Prostate gland (tissue), 2 donors: ENCODE measurements around the gene CDKL5. TPM values are rescaled to one million over a fixed set of nuclear protein-coding genes. Genes with fewer than 3 reads are reported as not detected.

Experiments
- DNase-seq: peaks from one replicate; pipeline ENCODE4 v3.0.0-alpha.2; 2019; ENCODE audit warnings: low spot score
- H3K27ac ChIP-seq, 2 donors: fragments of 200-600 bp; sonication (generic); 2 replicates each; pipeline ENCODE4 v1.5.1; 2017 to 2019
- H3K27me3 ChIP-seq: fragments of 200-600 bp; sonication (generic); replicated peaks from 2 replicates; pipeline ENCODE4 v1.5.1; 2019; ENCODE audit not compliant: insufficient read depth
- H3K36me3 ChIP-seq, 2 donors: fragments of 200-600 bp; sonication (generic); 1 replicate in 1 of 2; 2 replicates in 1 of 2; pipeline versions ENCODE4 v1.5.1 to v1.8.1; 2017 to 2019
- H3K4me1 ChIP-seq: fragments of 200-600 bp; sonication (generic); replicated peaks from 2 replicates; pipeline ENCODE4 v1.5.1; 2019
- H3K4me3 ChIP-seq, 2 donors: fragments of 200-600 bp; sonication (generic); 2 replicates each; pipeline ENCODE4 v1.5.1; 2017 to 2019
- H3K9me3 ChIP-seq: fragments of 200-600 bp; sonication (generic); 2 replicates; pipeline ENCODE4 v1.5.1; 2017
- POLR2A ChIP-seq: fragments of 450-650 bp; IDR thresholded peaks from one replicate; pipeline ENCODE4 v1.6.1; 2016; ENCODE audit warnings: antibody characterized with exemption, mild to moderate bottlenecking
- POLR2AphosphoS5 ChIP-seq: sonication (generic); formaldehyde crosslinking; IDR thresholded peaks from one replicate; pipeline ENCODE4 v1.6.1; 2017; ENCODE audit warnings: antibody characterized with exemption
- WGBS: methylation state at CpG from one replicate; pipeline ENCODE4 v1.1.5; 2018; 5-methylcytosine and 5-hydroxymethylcytosine counted together
- intact Hi-C: fragments of 100-400 bp; cut with DNase I; formaldehyde crosslinking; loops from one replicate; pipeline ENCODE4 v1.14.2; 2022
- total RNA-seq, 2 donors: library from RNA; depleted of rRNA; stranded (reverse); fragments of >200 nt; gene quantifications; one replicate each; pipeline ENCODE4 v1.1.0, GENCODE V29; 2016
- TF ChIP-seq, protein P1 (sequence below), 4 experiments: fragments of 200-600 bp in 2 of 4; fragments of 450-650 bp in 2 of 4; sonication (generic) in 2 of 4; IDR thresholded peaks; 1 replicate in 3 of 4; 2 replicates in 1 of 4; pipeline ENCODE4 v1.5.1; 2016 to 2019; ENCODE audit warnings: antibody characterized with exemption in 4 of 4, mild to moderate bottlenecking in 2 of 4, moderate library complexity in 2 of 4

CDKL5 gene
- total RNA-seq, 2 donors from 2014 or later, result 14.5 to 18.8 TPM

- DNase-seq, result no peak
- WGBS, result 90% methylated on average over 3 of the region's 3 CpGs
- no peaks in the 10 kb centered on the region for H3K27me3 ChIP-seq
- TF ChIP-seq, protein P1, sequence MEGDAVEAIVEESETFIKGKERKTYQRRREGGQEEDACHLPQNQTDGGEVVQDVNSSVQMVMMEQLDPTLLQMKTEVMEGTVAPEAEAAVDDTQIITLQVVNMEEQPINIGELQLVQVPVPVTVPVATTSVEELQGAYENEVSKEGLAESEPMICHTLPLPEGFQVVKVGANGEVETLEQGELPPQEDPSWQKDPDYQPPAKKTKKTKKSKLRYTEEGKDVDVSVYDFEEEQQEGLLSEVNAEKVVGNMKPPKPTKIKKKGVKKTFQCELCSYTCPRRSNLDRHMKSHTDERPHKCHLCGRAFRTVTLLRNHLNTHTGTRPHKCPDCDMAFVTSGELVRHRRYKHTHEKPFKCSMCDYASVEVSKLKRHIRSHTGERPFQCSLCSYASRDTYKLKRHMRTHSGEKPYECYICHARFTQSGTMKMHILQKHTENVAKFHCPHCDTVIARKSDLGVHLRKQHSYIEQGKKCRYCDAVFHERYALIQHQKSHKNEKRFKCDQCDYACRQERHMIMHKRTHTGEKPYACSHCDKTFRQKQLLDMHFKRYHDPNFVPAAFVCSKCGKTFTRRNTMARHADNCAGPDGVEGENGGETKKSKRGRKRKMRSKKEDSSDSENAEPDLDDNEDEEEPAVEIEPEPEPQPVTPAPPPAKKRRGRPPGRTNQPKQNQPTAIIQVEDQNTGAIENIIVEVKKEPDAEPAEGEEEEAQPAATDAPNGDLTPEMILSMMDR (IDR thresholded peaks at IDR 0.05), result no peak
- TF ChIP-seq POLR2AphosphoS5 (no peak), POLR2A (no peak)
- intact Hi-C loops, result no loop called here
- H3K27ac ChIP-seq, result no peak overlapping the region
- H3K36me3 ChIP-seq, result no peaks in the 10 kb centered on the region
- no peaks in the 10 kb centered on the region for H3K4me1 ChIP-seq
- no peak overlapping the region for H3K4me3 ChIP-seq
- H3K9me3 ChIP-seq, result no peaks in the 10 kb centered on the region
These were observed 148.1 kb downstream of the CDKL5 start for GRCh38 chrX:18573556-18573955.

DNA sequence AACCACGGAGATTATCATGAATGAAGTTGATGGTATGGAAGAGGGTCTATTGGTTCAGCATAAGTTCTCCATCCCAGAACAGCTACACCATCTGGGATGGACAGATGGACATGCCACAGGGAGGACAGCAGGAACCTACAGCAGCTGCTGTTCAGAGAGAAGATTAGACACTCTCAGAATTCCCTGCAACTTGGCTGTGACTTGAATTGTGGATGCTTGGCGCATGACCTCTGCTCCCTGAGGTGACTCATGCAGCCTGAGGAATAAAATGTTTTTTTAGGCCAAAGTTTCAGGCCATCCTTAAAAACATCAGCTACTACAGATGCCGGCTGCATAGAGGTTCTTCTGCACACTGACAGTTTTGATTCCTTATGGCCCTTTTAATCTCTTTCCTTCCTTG, 149.2 kb downstream of the CDKL5 start:
- no peaks in the 10 kb centered on the region for H3K4me1 ChIP-seq
- H3K27ac ChIP-seq, result no peak overlapping the region
- no peaks in the 10 kb centered on the region for H3K27me3 ChIP-seq
- H3K36me3 ChIP-seq, result no peaks in the 10 kb centered on the region
- TF ChIP-seq POLR2A (no peak), POLR2AphosphoS5 (no peak)
- TF ChIP-seq, protein P1 (IDR thresholded peaks at IDR 0.05), result no peak
- DNase-seq, result no peak
- WGBS, result 79% methylated on average over 3 of the region's 3 CpGs
- no peaks in the 10 kb centered on the region for H3K9me3 ChIP-seq
- intact Hi-C loops, result no loop called here
- no peak overlapping the region for H3K4me3 ChIP-seq

DNA sequence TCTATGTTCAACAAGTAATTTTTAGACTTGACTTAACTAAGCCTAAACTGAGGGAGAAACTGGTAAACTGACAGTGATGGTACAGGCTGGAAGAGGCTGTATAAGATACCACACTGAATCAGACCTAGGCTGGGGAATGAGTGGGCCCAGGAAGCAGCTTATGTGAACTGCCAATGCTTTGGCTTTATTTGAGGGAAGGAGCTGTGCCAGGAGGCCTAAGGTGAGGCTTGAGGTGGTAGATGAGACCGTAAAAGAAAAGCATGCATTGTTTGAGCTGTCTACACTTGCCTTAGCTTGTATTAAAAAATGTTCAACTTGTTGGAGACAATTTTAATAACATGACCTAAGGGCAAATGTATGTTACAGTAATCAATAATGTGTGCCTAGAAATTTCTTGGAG, 150.3 kb downstream of the CDKL5 start:
- no peak for DNase-seq
- no peaks in the 10 kb centered on the region for H3K4me1 ChIP-seq
- no peak overlapping the region for H3K27ac ChIP-seq
- intact Hi-C loops, result no loop called here
- no peak overlapping the region for H3K4me3 ChIP-seq
- 33% methylated on average over 1 of the region's 1 CpG for WGBS
- H3K27me3 ChIP-seq, result no peaks in the 10 kb centered on the region
- H3K36me3 ChIP-seq, result no peaks in the 10 kb centered on the region
- TF ChIP-seq POLR2AphosphoS5, result no peak
- TF ChIP-seq POLR2A, result no peak
- TF ChIP-seq, protein P1 (IDR thresholded peaks at IDR 0.05), result no peak
- no peaks in the 10 kb centered on the region for H3K9me3 ChIP-seq

GRCh38 chrX:18577400-18577799, 152.0 kb downstream of the CDKL5 start:
- no peak overlapping the region for H3K4me3 ChIP-seq
- H3K4me1 ChIP-seq, result no peaks in the 10 kb centered on the region
- no peak overlapping the region for H3K27ac ChIP-seq
- TF ChIP-seq, protein P1 (IDR thresholded peaks at IDR 0.05), result no peak
- TF ChIP-seq POLR2AphosphoS5 (no peak), POLR2A (no peak)
- no peaks in the 10 kb centered on the region for H3K36me3 ChIP-seq
- no peaks in the 10 kb centered on the region for H3K9me3 ChIP-seq
- no peak for DNase-seq
- intact Hi-C loops, result no loop called here
- WGBS, result 94% methylated on average over 4 of the region's 4 CpGs
- H3K27me3 ChIP-seq, result no peaks in the 10 kb centered on the region

DNA sequence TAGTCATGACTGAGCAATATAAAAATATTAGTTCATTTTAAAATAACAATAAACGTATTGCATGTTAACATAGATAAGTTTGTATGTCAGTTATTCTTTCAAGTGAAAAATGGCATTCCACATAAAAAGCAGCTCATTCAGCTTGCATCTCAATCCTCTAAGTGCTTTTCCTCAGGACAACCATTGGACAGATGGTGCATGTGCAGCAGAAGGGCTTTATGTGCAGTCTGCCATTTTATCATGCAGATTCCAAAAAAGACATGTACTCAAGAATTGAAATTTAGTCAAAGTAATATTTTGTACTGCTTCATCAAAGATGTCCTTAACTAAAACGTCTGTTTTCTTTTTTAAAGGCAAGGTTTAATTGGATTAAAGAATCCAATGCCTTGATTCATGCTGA, 153.1 kb downstream of the CDKL5 start:
- Histone ChIP-seq H3K27me3 (no peaks in the 10 kb centered on the region), H3K4me3 (no peak overlapping the region), H3K4me1 (no peaks in the 10 kb centered on the region), H3K9me3 (no peaks in the 10 kb centered on the region), H3K27ac (no peak overlapping the region), H3K36me3 (no peaks in the 10 kb centered on the region)
- DNase-seq, result no peak
- TF ChIP-seq POLR2A (no peak), POLR2AphosphoS5 (no peak)
- TF ChIP-seq, protein P1 (IDR thresholded peaks at IDR 0.05), result no peak
- 82% methylated on average over 2 of the region's 2 CpGs for WGBS
- intact Hi-C loops, result no loop called here
